WI38 (cell line): Measurements from ENCODE around the gene IFT52.

Source experiments
- H3K4me3 ChIP-seq: 2 replicates; pipeline ENCODE4 v1.5.1; 2011; ENCODE audit warnings: low read depth, mild to moderate bottlenecking, control low read depth, low read length
- TF ChIP-seq, protein P1 (sequence below): IDR thresholded peaks from 2 replicates; pipeline ENCODE4 v1.5.1; 2012; ENCODE audit warnings: low read depth, mild to moderate bottlenecking, control low read depth, low read length

The IFT52 gene

DNA sequence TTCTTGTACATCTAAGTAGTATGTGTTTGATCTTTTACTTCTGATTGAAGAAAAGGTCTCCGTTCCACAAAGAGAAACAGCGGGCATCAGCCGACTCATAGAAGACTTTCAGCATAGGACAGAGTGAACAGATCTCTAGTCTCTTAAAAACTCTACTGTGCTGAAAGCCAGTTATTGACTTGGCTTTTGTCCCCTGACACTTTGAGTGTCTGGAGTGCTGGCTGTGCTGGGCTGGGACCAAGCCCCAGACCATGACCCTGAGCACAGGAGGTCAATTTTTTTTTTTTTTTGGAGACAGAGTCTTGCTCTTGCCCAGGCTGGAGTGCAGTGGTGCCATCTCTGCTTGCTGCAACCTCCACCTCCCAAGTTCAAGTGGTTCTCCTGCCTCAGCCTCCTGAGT, 104.0 kb downstream of the IFT52 start:
- TF ChIP-seq, protein P1, sequence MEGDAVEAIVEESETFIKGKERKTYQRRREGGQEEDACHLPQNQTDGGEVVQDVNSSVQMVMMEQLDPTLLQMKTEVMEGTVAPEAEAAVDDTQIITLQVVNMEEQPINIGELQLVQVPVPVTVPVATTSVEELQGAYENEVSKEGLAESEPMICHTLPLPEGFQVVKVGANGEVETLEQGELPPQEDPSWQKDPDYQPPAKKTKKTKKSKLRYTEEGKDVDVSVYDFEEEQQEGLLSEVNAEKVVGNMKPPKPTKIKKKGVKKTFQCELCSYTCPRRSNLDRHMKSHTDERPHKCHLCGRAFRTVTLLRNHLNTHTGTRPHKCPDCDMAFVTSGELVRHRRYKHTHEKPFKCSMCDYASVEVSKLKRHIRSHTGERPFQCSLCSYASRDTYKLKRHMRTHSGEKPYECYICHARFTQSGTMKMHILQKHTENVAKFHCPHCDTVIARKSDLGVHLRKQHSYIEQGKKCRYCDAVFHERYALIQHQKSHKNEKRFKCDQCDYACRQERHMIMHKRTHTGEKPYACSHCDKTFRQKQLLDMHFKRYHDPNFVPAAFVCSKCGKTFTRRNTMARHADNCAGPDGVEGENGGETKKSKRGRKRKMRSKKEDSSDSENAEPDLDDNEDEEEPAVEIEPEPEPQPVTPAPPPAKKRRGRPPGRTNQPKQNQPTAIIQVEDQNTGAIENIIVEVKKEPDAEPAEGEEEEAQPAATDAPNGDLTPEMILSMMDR, result no peak

DNA sequence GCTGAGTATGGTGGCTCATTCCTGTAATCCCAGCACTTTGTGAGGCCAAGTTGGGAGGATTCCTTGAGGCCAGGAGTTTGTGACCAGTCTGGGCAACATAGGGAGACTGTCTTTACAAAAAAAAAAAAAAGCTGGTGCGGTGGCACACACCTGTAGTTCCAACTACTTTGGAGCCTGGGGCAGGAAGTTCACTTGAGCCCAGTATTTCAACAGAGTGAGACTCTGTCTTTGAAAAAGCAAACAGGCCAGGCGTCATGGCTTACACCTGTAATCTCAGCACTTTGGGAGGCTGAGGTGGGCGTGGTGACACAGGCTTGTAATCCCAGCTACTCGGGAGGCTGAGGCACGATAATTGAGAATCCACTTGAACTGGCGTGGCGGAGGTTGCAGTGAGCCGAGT, 104.8 kb downstream of the IFT52 start:
- TF ChIP-seq, protein P1, result no peak
- no peak overlapping the region for H3K4me3 ChIP-seq

More for the DNA sequence above, 104.0 kb downstream of the IFT52 start:
- H3K4me3 ChIP-seq, result no peak overlapping the region
